DOHH2 (cell line): Measurements from ENCODE around the gene GTF2I.
"Not testable (repeated sequence)": the region's sequence is repeated elsewhere in the genome, so short reads cannot be mapped to it uniquely, and the experiment has no call there.

ENCODE experiments used
- H3F3A ChIP-seq: fragments of 200-600 bp; sonication (generic), shearing (Covaris generic); 2 replicates; pipeline ENCODE4 v1.6.0; 2016; ENCODE audit warnings: antibody characterized with exemption, mild to moderate bottlenecking; ENCODE audit not compliant: control insufficient read depth, insufficient read depth
- H3K27ac ChIP-seq: fragments of 200-600 bp; sonication (generic); 2 replicates; pipeline ENCODE4 v1.5.1; 2014; ENCODE audit warnings: low read depth, mild to moderate bottlenecking, low read length, moderate library complexity
- H3K27me3 ChIP-seq: fragments of 200-600 bp; sonication (generic); 2 replicates; pipeline ENCODE4 v1.6.1; 2014; ENCODE audit warnings: mild to moderate bottlenecking, low read length, mixed read lengths; ENCODE audit not compliant: control insufficient read depth
- H3K36me3 ChIP-seq: fragments of 200-600 bp; sonication (generic); 2 replicates; pipeline ENCODE4 v1.6.1; 2014; ENCODE audit warnings: mild to moderate bottlenecking, low read length, moderate library complexity, mixed read lengths; ENCODE audit not compliant: control insufficient read depth
- H3K4me1 ChIP-seq: fragments of 200-600 bp; sonication (generic); 2 replicates; pipeline ENCODE4 v1.6.1; 2014; ENCODE audit warnings: mild to moderate bottlenecking, low read length, mixed read lengths; ENCODE audit not compliant: control insufficient read depth
- H3K4me2 ChIP-seq: fragments of 200-600 bp; sonication (generic); 2 replicates; pipeline ENCODE4 v1.6.0; 2014; ENCODE audit warnings: mild to moderate bottlenecking, low read length, moderate library complexity
- H3K4me3 ChIP-seq: fragments of 200-600 bp; sonication (generic); 2 replicates; pipeline ENCODE4 v1.5.1; 2014; ENCODE audit warnings: mild to moderate bottlenecking, low read length, mixed read lengths
- H3K79me2 ChIP-seq: fragments of 200-600 bp; sonication (generic); 2 replicates; pipeline ENCODE4 v1.6.1; 2014; ENCODE audit warnings: mild to moderate bottlenecking, low read length, mixed read lengths; ENCODE audit not compliant: control insufficient read depth
- H3K9me2 ChIP-seq: fragments of 200-600 bp; sonication (generic); replicated peaks from 2 replicates; pipeline ENCODE4 v1.6.1; 2014; ENCODE audit warnings: mild to moderate bottlenecking, low read length, mixed read lengths; ENCODE audit not compliant: control insufficient read depth
- H3K9me3 ChIP-seq: fragments of 200-600 bp; sonication (generic); 2 replicates; pipeline ENCODE4 v1.6.1; 2014; ENCODE audit warnings: antibody characterized with exemption, low read length, mixed read lengths; ENCODE audit not compliant: control insufficient read depth, insufficient read depth
- H4K20me1 ChIP-seq: fragments of 200-600 bp; sonication (generic); 2 replicates; pipeline ENCODE4 v1.6.0; 2014; ENCODE audit warnings: low read depth, mild to moderate bottlenecking, antibody characterized with exemption, low read length, moderate library complexity; ENCODE audit not compliant: control insufficient read depth, insufficient read depth
- EZH2phosphoT487 ChIP-seq: fragments of 200-600 bp; sonication (generic); IDR thresholded peaks from 2 replicates; pipeline ENCODE4 v1.6.1; 2017; ENCODE audit warnings: borderline replicate concordance, mild to moderate bottlenecking, antibody characterized with exemption, low read length, moderate library complexity, mixed read lengths
- TF ChIP-seq, protein P1 (sequence below): fragments of 200-600 bp; sonication (generic); IDR thresholded peaks from one replicate; pipeline ENCODE4 v1.5.1; 2014; ENCODE audit warnings: antibody characterized with exemption, mild to moderate bottlenecking, low read depth, low read length; ENCODE audit not compliant: poor library complexity, severe bottlenecking

Gene GTF2I

DNA sequence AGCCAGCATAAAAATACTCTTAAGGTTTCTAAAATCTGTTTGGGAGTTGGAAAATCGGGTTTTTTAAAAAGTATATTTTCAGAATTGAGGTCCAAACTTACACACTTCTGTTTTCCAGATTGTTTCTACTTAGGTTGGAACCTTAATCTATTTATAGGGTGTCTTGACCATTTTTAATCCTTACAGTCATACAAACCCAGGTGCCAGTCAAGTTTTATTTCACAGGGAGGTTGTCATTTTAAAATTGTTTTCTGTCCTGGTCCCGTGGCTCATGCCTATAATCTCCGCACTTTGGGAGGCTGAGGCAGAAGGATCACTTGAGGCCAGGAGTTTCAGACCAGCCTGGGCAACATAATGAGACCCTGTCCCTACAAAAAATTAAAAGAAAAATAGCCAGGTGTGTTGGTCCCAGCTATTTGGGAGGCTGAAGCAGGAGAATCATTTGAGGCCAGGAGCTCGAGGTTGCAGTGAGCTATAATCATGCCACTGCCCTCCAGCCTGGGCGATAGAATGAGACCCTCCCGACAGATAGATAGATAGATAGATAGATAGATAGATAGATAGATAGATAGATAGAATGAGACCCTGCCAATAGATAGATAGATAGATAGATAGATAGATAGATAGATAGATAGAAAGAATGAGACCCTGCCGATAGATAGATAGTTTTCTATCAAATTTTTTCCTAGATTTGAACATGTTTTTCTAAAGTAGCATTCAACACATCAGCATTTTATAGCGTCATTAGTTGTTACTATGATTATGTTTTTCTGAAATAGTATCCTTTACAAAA, 69.0 kb downstream of the GTF2I start:
- H3K4me1 ChIP-seq, result no peaks in the 10 kb centered on the region
- H4K20me1 ChIP-seq, result no peaks in the 10 kb centered on the region
- peaks cover 57% of the 10 kb centered on the region for H3K36me3 ChIP-seq
- H3K79me2 ChIP-seq, result peaks cover 10% of the 10 kb centered on the region
- no peak overlapping the region for H3K4me2 ChIP-seq
- H3K27me3 ChIP-seq, result no peaks in the 10 kb centered on the region
- H3K27ac ChIP-seq, result no peak overlapping the region
- H3K9me2 ChIP-seq, result no peaks in the 10 kb centered on the region
- no peaks in the 10 kb centered on the region for H3K9me3 ChIP-seq
- H3F3A ChIP-seq, result peaks cover 10% of the 10 kb centered on the region; the same call in 1 of the 2 replicates
- TF ChIP-seq EZH2phosphoT487, result no peak
- TF ChIP-seq, protein P1, sequence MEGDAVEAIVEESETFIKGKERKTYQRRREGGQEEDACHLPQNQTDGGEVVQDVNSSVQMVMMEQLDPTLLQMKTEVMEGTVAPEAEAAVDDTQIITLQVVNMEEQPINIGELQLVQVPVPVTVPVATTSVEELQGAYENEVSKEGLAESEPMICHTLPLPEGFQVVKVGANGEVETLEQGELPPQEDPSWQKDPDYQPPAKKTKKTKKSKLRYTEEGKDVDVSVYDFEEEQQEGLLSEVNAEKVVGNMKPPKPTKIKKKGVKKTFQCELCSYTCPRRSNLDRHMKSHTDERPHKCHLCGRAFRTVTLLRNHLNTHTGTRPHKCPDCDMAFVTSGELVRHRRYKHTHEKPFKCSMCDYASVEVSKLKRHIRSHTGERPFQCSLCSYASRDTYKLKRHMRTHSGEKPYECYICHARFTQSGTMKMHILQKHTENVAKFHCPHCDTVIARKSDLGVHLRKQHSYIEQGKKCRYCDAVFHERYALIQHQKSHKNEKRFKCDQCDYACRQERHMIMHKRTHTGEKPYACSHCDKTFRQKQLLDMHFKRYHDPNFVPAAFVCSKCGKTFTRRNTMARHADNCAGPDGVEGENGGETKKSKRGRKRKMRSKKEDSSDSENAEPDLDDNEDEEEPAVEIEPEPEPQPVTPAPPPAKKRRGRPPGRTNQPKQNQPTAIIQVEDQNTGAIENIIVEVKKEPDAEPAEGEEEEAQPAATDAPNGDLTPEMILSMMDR, result no peak
- H3K4me3 ChIP-seq, result no peak overlapping the region

DNA sequence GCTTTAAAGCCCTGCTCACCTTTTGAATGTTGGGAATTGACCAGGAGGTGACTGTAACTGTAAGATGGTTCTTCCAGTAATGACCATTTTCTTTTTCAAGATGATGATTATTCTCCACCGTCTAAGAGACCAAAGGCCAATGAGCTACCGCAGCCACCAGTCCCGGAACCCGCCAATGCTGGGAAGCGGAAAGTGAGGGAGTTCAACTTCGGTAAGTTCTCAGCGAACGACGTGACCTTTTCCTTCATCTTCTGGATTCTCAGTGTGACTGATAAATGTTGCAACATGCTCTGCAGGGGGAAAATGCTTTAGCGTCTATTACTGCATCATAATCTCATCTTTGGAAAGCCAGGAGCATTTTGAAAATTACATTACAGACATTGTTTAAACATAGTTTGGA, 71.2 kb downstream of the GTF2I start:
- H3F3A ChIP-seq, H3K9me3 ChIP-seq, H3K4me3 ChIP-seq, H3K27ac ChIP-seq, H4K20me1 ChIP-seq, H3K9me2 ChIP-seq, H3K4me1 ChIP-seq, H3K79me2 ChIP-seq, H3K27me3 ChIP-seq, H3K4me2 ChIP-seq: not testable (repeated sequence)
- H3K36me3 ChIP-seq, result peaks cover 40% of the 10 kb centered on the region

DNA sequence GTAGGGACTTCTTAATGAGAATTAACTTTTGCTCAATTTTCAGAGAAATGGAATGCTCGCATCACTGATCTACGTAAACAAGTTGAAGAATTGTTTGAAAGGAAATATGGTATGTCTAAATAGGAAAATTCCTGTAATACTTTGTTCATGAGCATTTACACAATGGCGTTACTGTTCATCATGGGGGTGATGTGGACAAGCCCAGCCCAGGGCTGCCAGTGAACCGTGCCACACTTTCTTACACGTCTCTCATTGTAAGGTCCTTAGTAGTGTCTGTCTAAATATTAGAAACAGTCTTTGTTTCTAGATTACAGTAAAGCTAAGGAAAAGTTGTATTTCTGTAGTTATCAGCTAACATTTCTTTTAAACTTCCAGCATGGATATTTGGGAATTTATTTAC, 72.7 kb downstream of the GTF2I start:
- H3K27me3 ChIP-seq, H3K4me2 ChIP-seq, H3K9me2 ChIP-seq, H3F3A ChIP-seq, H3K9me3 ChIP-seq, H3K79me2 ChIP-seq, H3K27ac ChIP-seq, H3K4me1 ChIP-seq, H4K20me1 ChIP-seq, H3K4me3 ChIP-seq: not testable (repeated sequence)
- peaks cover 28% of the 10 kb centered on the region for H3K36me3 ChIP-seq

DNA sequence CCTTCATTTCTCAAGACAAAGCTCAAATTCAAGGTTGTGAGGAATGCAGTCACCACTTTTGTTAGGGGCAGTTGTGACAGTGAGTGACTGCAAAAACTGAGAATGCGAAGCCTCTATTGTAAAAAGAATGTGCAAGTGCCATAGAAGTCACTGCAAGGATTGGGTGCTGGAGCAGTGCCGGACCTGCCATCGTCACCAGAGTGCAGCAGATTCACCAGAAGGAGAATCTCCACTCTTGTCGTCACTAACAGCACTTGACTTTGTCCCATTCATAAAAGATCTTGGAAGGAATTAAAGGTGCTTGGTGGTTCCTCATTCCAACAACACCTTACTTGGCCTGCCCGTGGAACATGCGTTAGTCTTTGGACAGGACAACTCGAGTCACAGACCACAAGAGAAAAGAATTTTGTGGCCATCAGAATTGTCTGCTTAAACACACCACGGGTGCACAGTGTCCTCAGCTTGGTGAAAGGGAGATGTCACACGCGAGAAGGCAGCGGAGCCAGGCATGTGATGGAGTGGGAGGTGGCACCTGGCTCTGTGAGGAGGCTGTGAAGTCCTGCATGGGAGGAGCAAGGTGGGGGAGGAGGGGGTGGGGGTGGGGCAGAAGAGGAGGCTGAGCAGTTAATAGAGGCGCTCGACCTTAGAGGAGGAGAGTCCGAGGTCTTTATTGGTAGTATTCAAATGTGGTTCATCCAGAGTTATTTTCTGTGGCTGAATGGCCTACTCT, 82.6 kb downstream of the GTF2I start:
- not testable (repeated sequence) for H3K4me3 ChIP-seq, H3K4me1 ChIP-seq, H3F3A ChIP-seq, H3K4me2 ChIP-seq, H3K27me3 ChIP-seq, H3K9me2 ChIP-seq, H3K27ac ChIP-seq, H3K79me2 ChIP-seq, H3K9me3 ChIP-seq, H4K20me1 ChIP-seq, H3K36me3 ChIP-seq

DNA sequence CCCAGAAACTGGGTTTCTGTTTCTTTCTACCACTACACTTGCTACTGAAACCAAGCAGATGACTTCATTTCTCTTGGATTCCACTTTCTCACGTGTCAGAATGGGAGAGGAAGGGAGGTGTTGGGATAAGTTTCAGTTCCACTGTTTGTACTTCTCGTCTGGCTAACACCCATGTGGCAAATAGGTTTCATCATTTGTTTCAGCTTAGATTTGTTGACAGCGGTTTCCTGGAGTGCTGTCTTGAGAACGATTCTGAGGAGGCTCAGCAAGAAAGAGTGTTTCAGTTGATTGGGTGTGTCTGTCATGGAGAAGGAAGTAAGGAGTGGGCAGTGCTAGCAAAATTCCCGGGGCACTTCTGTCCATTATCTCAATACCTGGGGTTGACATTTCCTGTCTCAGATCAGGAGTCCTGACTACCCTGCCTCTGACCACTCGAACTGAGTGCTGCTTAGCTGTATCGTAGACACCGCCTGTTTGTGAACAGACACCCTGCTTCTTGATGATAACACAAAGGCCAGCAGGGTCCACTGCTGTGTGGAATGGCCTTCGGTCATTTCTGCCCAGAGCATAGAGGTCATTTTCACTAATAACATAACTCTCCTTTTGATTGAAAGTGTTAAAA, 86.5 kb downstream of the GTF2I start:
- not testable (repeated sequence) for H3K9me2 ChIP-seq, H3K27me3 ChIP-seq, H3K4me3 ChIP-seq, H3K36me3 ChIP-seq, H3K79me2 ChIP-seq, H4K20me1 ChIP-seq, H3K4me2 ChIP-seq, H3K9me3 ChIP-seq, H3F3A ChIP-seq, H3K4me1 ChIP-seq, H3K27ac ChIP-seq

DNA sequence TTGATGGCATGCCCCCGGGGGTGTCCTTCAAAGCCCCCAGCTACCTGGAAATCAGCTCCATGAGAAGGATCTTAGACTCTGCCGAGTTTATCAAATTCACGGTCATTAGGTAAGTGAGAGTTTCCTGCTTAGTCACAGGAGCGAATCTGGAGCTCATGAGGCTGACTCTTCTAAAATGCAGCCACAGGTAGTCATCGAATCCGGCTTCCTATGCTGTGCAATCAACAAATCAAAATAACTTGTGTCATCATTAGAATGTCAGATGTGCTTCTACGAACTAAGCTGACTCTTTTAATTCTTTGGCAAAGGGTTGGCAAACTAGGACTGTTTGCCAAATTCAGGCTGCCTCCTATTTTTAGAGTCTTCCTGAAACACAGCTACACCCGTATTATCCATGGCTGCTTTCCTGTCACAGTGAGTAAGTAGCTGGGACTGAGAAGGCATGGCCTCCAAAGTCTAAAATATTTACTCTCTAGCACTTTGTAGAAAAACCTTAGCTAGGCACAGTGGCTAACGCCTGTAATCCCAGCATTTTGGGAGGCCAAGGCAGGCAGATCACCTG, 96.5 kb downstream of the GTF2I start:
- H3K9me3 ChIP-seq, H3K4me3 ChIP-seq, H3F3A ChIP-seq, H3K9me2 ChIP-seq, H3K4me2 ChIP-seq, H3K79me2 ChIP-seq, H4K20me1 ChIP-seq, H3K27me3 ChIP-seq, H3K4me1 ChIP-seq, H3K27ac ChIP-seq, H3K36me3 ChIP-seq: not testable (repeated sequence)

DNA sequence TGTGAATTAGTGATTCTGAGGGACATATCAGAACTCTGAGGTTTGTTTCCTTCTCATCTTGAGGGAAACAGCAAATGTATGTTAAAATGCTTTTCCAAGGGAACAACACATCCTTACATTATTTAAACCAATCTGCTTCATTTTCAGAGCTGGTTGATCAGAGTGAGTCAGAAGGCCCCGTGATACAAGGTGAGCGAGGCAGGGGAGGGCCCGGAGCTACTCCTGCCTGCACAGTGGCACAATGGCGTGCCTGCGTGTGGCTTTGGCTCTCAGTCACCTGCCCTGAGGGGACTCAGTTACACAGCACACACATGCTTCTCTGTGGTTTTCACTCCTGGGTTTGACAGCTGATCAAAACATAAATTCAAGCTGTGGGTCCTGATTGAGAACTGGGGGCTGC, 99.2 kb downstream of the GTF2I start:
- not testable (repeated sequence) for H3K27me3 ChIP-seq, H3K9me3 ChIP-seq, H3K27ac ChIP-seq, H4K20me1 ChIP-seq, H3K36me3 ChIP-seq, H3K9me2 ChIP-seq, H3K79me2 ChIP-seq, H3K4me2 ChIP-seq, H3K4me3 ChIP-seq, H3F3A ChIP-seq, H3K4me1 ChIP-seq
